ENCODE data around the gene C14orf132.

The C14orf132 gene

GRCh38 chr14:96039633-96040311 lies 610 bp downstream of the C14orf132 start:
- DNase-seq (ENCODE audit: low spot score) = peak; percentile 11

GRCh38 chr14:96040828-96041371 lies 1.7 kb downstream of the C14orf132 start:
- no peak for DNase-seq (ENCODE audit: low spot score)

GRCh38 chr14:96042248-96042930 lies 3.2 kb downstream of the C14orf132 start:
- DNase-seq (ENCODE audit: low spot score) = no peak

- DNase-seq (ENCODE audit: low spot score) = no peak
Observed at GRCh38 chr14:96046630-96047029, 7.5 kb downstream of the C14orf132 start.

GRCh38 chr14:96047101-96047500 lies 7.9 kb downstream of the C14orf132 start:
- DNase-seq (ENCODE audit: low spot score) = no peak

GRCh38 chr14:96049932-96050331 lies 10.8 kb downstream of the C14orf132 start:
- no peak for DNase-seq (ENCODE audit: low spot score)

GRCh38 chr14:96050482-96050881 lies 11.3 kb downstream of the C14orf132 start:
- no peak for DNase-seq (ENCODE audit: low spot score)

GRCh38 chr14:96051231-96051630 lies 12.1 kb downstream of the C14orf132 start:
- no peak for DNase-seq (ENCODE audit: low spot score)

- DNase-seq (ENCODE audit: low spot score) = peak; percentile 37
Observed at GRCh38 chr14:96051642-96052540, 12.7 kb downstream of the C14orf132 start.

- DNase-seq (ENCODE audit: low spot score) = no peak
Observed at GRCh38 chr14:96052541-96053247, 13.5 kb downstream of the C14orf132 start.

GRCh38 chr14:96053248-96053599 lies 14.1 kb downstream of the C14orf132 start:
- DNase-seq (ENCODE audit: low spot score) = no peak

GRCh38 chr14:96053600-96054381 lies 14.6 kb downstream of the C14orf132 start:
- no peak for DNase-seq (ENCODE audit: low spot score)

GRCh38 chr14:96054661-96055060 lies 15.5 kb downstream of the C14orf132 start:
- DNase-seq (ENCODE audit: low spot score) = no peak

GRCh38 chr14:96055065-96055752 lies 16.0 kb downstream of the C14orf132 start:
- no peak for DNase-seq (ENCODE audit: low spot score)

GRCh38 chr14:96055753-96056508 lies 16.8 kb downstream of the C14orf132 start:
- DNase-seq (ENCODE audit: low spot score) = no peak

GRCh38 chr14:96056509-96057422 lies 17.6 kb downstream of the C14orf132 start:
- DNase-seq (ENCODE audit: low spot score) = no peak

GRCh38 chr14:96057738-96058137 lies 18.6 kb downstream of the C14orf132 start:
- no peak for DNase-seq (ENCODE audit: low spot score)

GRCh38 chr14:96058576-96059200 lies 19.5 kb downstream of the C14orf132 start:
- DNase-seq (ENCODE audit: low spot score) = no peak

Measured in germinal center (tissue), 1 donor.